ENCODE measurements around the gene CNOT6L.

DNA sequence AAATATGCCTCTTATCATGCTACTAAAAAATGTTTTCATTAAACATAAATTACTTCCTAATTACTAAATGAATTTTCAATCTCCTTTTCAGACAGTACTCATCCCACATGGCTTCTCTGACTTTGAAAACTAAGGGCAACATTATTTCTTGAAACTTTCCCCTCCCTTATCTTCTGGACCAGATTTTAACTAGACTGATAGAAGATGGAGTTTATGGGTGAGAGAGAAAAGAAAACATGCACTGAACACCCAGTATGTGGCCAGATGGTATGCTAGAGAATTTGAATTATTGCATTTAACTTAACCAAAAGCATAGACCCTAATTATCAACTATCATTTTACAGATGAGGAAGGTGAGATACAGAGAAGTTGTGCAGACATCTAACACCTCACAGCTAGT lies 16.8 kb downstream of the CNOT6L start:
- no peak for TF ChIP-seq CTCF (IDR thresholded peaks at IDR 0.05)
- no peak for TF ChIP-seq EP300 (IDR thresholded peaks at IDR 0.05)

Measured in esophagus muscularis mucosa (tissue), 3 donors.